PC-9 (cell line): ENCODE measurements around the gene BCL2A1.

ENCODE experiments used
- EZH2 ChIP-seq: fragments of 200-600 bp; sonication (generic); IDR thresholded peaks from 2 replicates; pipeline ENCODE4 v1.8.0; 2017; ENCODE audit warnings: antibody characterized with exemption, low read depth
- TF ChIP-seq, protein P1 (sequence below): fragments of 200-600 bp; sonication (generic); conservative IDR thresholded peaks from 2 replicates; pipeline ENCODE4 v1.6.1; 2017; ENCODE audit warnings: mixed run types, antibody characterized with exemption, mild to moderate bottlenecking, moderate library complexity

- TF ChIP-seq, protein P1, sequence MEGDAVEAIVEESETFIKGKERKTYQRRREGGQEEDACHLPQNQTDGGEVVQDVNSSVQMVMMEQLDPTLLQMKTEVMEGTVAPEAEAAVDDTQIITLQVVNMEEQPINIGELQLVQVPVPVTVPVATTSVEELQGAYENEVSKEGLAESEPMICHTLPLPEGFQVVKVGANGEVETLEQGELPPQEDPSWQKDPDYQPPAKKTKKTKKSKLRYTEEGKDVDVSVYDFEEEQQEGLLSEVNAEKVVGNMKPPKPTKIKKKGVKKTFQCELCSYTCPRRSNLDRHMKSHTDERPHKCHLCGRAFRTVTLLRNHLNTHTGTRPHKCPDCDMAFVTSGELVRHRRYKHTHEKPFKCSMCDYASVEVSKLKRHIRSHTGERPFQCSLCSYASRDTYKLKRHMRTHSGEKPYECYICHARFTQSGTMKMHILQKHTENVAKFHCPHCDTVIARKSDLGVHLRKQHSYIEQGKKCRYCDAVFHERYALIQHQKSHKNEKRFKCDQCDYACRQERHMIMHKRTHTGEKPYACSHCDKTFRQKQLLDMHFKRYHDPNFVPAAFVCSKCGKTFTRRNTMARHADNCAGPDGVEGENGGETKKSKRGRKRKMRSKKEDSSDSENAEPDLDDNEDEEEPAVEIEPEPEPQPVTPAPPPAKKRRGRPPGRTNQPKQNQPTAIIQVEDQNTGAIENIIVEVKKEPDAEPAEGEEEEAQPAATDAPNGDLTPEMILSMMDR = no peak
- no peak for TF ChIP-seq EZH2
Observed at GRCh38 chr15:79965846-79966630, 5.0 kb downstream of the BCL2A1 start.
